ENCODE measurements around the gene CITED2.
A peak's percentile ranks its signal among the peaks of the same experiment; 100 is the strongest.

Gene CITED2

GRCh38 chr6:139381216-139381865 is 6.9 kb upstream of the CITED2 start:
- no peak for DNase-seq

- no peak for DNase-seq
Measured at GRCh38 chr6:139380611-139381010, 6.2 kb upstream of the CITED2 start.

- DNase-seq = no peak
Measured at GRCh38 chr6:139380168-139380567, 5.7 kb upstream of the CITED2 start.

GRCh38 chr6:139378882-139379341 is 4.5 kb upstream of the CITED2 start:
- DNase-seq = no peak

- DNase-seq = no peak
Measured at GRCh38 chr6:139378226-139378625, 3.8 kb upstream of the CITED2 start.

GRCh38 chr6:139376604-139377218 is 2.3 kb upstream of the CITED2 start:
- no peak for DNase-seq

- peak in 1 of 5 donors; percentile 37 for DNase-seq
Measured at GRCh38 chr6:139376017-139376330, 1.5 kb upstream of the CITED2 start.

GRCh38 chr6:139375226-139376016 is 973 bp upstream of the CITED2 start:
- DNase-seq = peak; percentile 61 to 92 (median 77)

- DNase-seq = no peak
Measured at GRCh38 chr6:139373928-139374356, 506 bp downstream of the CITED2 start.

- peak; percentile 45 to 84 (median 61) for DNase-seq
Measured at GRCh38 chr6:139373154-139373927, 1.1 kb downstream of the CITED2 start.

GRCh38 chr6:139372326-139373153 is 1.9 kb downstream of the CITED2 start:
- no peak for DNase-seq

GRCh38 chr6:139371421-139372203 is 2.8 kb downstream of the CITED2 start:
- DNase-seq = no peak

- DNase-seq = no peak
Measured at GRCh38 chr6:139370999-139371345, 3.5 kb downstream of the CITED2 start.

- DNase-seq = no peak
Measured at GRCh38 chr6:139370283-139370998, 4.0 kb downstream of the CITED2 start.

- peak in 1 of 5 donors; percentile 47 for DNase-seq
Measured at GRCh38 chr6:139369568-139370282, 4.7 kb downstream of the CITED2 start.

- no peak for DNase-seq
Measured at GRCh38 chr6:139369068-139369467, 5.4 kb downstream of the CITED2 start.

GRCh38 chr6:139368661-139369060 is 5.8 kb downstream of the CITED2 start:
- DNase-seq = no peak

GRCh38 chr6:139367810-139368351 is 6.6 kb downstream of the CITED2 start:
- DNase-seq = no peak

GRCh38 chr6:139364982-139365379 is 9.5 kb downstream of the CITED2 start:
- DNase-seq = no peak

Measured in T-helper 1 cell (primary cell).